Osteoblast (primary cell): Measurements from ENCODE around the gene SLX4. TPM values are rescaled to one million over a fixed set of nuclear protein-coding genes. Genes with fewer than 3 reads are reported as not detected.

Experiments used
- DNase-seq: peaks from one replicate; pipeline ENCODE4 v3.0.0; 2011; ENCODE audit warnings: low spot score, mixed read lengths; ENCODE audit not compliant: insufficient read length; ENCODE audit errors: missing footprints
- H2AFZ ChIP-seq: 2 replicates; pipeline ENCODE4 v1.6.0; 2011; ENCODE audit warnings: mild to moderate bottlenecking, low read length
- H3K27ac ChIP-seq: 2 replicates; pipeline ENCODE4 v1.5.1; 2011; ENCODE audit warnings: mild to moderate bottlenecking, low read depth, low read length, moderate library complexity
- H3K27me3 ChIP-seq: 2 replicates; pipeline ENCODE4 v1.6.0; 2012; ENCODE audit warnings: mild to moderate bottlenecking, control low read depth, inconsistent platforms, low read length, moderate library complexity; ENCODE audit not compliant: insufficient read depth
- H3K36me3 ChIP-seq: 2 replicates; pipeline ENCODE4 v1.5.1; 2011; ENCODE audit warnings: mild to moderate bottlenecking, low read length, control low read depth, moderate library complexity; ENCODE audit not compliant: insufficient read depth
- H3K4me1 ChIP-seq: 2 replicates; pipeline ENCODE4 v1.5.1; 2011; ENCODE audit warnings: mild to moderate bottlenecking, low read length, control low read depth, moderate library complexity; ENCODE audit not compliant: insufficient read depth
- H3K4me2 ChIP-seq: 2 replicates; pipeline ENCODE4 v1.6.0; 2011; ENCODE audit warnings: mild to moderate bottlenecking, low read length; ENCODE audit not compliant: insufficient read depth
- H3K4me3 ChIP-seq: fragments of 200-600 bp; sonication (generic); 3 replicates; pipeline ENCODE4 v1.5.1; 2012; ENCODE audit warnings: mild to moderate bottlenecking, low read length, inconsistent platforms; ENCODE audit not compliant: insufficient read depth
- H3K79me2 ChIP-seq: 2 replicates; pipeline ENCODE4 v1.6.0; 2012; ENCODE audit warnings: mild to moderate bottlenecking, low read length, control low read depth, inconsistent platforms; ENCODE audit not compliant: insufficient read depth
- H3K9me3 ChIP-seq: 2 replicates; pipeline ENCODE4 v1.5.1; 2011; ENCODE audit warnings: low read depth, low read length, control low read depth
- H4K20me1 ChIP-seq: 2 replicates; pipeline ENCODE4 v1.6.0; 2012; ENCODE audit warnings: mild to moderate bottlenecking, low read length, control low read depth; ENCODE audit not compliant: insufficient read depth
- total RNA-seq: library from RNA; depleted of rRNA; stranded (reverse); fragments of >200 nt; gene quantifications from 2 replicates; pipeline ENCODE4 v1.2.3, GENCODE V29; 2012
- TF ChIP-seq, protein P1 (sequence below): IDR thresholded peaks from 2 replicates; pipeline ENCODE4 v1.5.1; 2011; ENCODE audit warnings: mild to moderate bottlenecking, low read depth, low read length, moderate library complexity; ENCODE audit errors: extremely low read depth

SLX4 gene
- total RNA-seq, 1 donor, result 4.0 TPM

DNA sequence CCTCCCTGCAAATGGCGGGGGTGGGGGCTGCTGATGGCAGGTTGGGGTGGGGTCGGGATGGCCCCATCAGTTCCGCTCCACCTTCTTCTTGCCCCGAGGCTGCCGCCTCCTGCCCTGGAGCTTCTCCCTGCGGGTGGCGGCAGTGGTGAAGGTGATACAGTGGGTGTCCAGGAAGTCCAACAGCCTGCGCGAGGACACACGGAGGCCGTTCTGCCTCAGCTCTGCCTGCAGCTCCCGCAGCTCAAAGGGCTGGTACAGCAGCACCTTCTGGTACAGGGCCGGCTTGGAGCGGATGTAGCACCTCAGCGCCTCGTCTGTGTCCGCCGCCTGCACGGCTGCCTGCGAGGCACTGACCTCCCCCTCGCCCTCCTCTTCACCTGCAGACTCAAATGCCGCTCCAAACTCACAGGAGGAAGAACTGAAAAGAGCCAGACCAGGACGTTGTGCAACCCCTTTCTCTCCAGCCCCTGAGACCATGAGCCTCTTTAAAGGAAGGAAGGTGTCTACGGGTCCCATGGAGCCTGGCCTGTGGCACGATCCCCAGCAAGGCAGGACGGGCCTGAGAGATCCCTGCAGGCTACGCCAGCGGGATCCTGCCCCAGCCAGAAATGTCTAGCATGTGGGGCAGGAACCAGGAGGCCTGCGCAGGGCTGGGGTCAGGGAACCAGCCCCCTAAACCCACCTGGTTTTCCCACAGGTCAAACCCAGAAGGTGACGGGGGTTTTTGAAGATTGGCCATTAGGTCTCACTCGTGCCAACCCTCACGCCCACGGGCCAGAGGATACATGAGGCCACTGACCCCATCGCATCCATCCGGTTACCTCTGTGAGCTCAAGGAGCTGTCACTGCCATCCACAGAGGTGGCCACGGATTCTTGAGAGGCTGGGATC lies 28.9 kb downstream of the SLX4 start:
- peaks cover 8% of the 10 kb centered on the region for H3K36me3 ChIP-seq
- TF ChIP-seq, protein P1, sequence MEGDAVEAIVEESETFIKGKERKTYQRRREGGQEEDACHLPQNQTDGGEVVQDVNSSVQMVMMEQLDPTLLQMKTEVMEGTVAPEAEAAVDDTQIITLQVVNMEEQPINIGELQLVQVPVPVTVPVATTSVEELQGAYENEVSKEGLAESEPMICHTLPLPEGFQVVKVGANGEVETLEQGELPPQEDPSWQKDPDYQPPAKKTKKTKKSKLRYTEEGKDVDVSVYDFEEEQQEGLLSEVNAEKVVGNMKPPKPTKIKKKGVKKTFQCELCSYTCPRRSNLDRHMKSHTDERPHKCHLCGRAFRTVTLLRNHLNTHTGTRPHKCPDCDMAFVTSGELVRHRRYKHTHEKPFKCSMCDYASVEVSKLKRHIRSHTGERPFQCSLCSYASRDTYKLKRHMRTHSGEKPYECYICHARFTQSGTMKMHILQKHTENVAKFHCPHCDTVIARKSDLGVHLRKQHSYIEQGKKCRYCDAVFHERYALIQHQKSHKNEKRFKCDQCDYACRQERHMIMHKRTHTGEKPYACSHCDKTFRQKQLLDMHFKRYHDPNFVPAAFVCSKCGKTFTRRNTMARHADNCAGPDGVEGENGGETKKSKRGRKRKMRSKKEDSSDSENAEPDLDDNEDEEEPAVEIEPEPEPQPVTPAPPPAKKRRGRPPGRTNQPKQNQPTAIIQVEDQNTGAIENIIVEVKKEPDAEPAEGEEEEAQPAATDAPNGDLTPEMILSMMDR, result no peak
- no peak overlapping the region for H3K4me2 ChIP-seq
- no peak overlapping the region for H3K27ac ChIP-seq
- H3K27me3 ChIP-seq, result no peaks in the 10 kb centered on the region
- no peaks in the 10 kb centered on the region for H4K20me1 ChIP-seq
- H3K4me3 ChIP-seq, result no peak overlapping the region
- DNase-seq, result peak; percentile 69
- H3K79me2 ChIP-seq, result no peaks in the 10 kb centered on the region
- no peak overlapping the region for H2AFZ ChIP-seq
- H3K9me3 ChIP-seq, result no peaks in the 10 kb centered on the region
- no peaks in the 10 kb centered on the region for H3K4me1 ChIP-seq

DNA sequence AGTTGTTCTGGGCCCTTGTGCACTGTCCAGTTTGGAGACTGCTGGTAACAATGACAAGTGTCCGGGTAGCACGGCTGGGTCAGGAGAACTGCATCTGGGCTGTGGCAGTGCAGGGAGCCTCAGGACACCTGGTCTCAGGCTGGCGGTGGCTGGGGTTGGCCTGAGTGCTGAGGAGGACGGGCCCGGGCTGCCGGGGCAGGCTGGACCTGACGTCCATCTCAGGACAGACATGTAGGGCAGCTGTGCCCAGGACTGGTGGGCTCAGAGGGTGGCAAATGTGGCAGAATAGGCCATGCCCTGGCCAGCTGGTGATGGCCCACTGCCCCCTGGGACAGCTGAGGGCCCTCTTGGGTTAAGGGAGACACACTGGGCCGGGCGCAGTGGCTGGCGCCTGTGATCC lies 30.0 kb downstream of the SLX4 start:
- Histone ChIP-seq H3K27ac (no peak overlapping the region), H3K4me3 (no peak overlapping the region), H4K20me1 (no peaks in the 10 kb centered on the region), H3K9me3 (no peaks in the 10 kb centered on the region), H3K79me2 (no peaks in the 10 kb centered on the region), H3K36me3 (peaks cover 8% of the 10 kb centered on the region), H3K4me1 (no peaks in the 10 kb centered on the region), H2AFZ (no peak overlapping the region), H3K4me2 (no peak overlapping the region), H3K27me3 (no peaks in the 10 kb centered on the region)
- DNase-seq, result no peak
- TF ChIP-seq, protein P1, result no peak

DNA sequence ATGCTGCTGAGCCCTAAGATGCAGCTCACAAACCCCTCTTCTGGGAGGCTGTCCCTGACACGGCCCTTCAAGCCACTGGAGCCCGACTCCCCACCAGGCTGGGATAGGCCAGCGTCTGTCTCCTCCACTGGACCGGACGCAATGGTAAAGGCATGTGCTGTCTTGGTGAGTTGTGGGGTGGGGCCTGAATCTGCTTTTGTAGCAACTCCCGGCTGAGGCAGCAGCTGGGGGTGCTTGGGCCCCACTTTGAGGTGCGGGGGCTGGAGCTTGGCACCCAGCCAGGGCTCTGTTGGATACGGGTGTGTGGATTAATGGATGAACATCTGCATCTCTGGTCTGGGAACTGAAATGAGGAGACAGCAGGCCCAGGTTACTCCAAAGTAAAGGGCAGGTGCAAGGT lies 30.7 kb downstream of the SLX4 start:
- TF ChIP-seq, protein P1, result no peak
- no peak overlapping the region for H3K4me3 ChIP-seq
- H3K79me2 ChIP-seq, result no peaks in the 10 kb centered on the region
- H3K36me3 ChIP-seq, result peaks cover 8% of the 10 kb centered on the region
- H3K27me3 ChIP-seq, result no peaks in the 10 kb centered on the region
- no peak overlapping the region for H3K4me2 ChIP-seq
- no peak overlapping the region for H2AFZ ChIP-seq
- H3K9me3 ChIP-seq, result no peaks in the 10 kb centered on the region
- no peak overlapping the region for H3K27ac ChIP-seq
- no peak for DNase-seq
- H4K20me1 ChIP-seq, result no peaks in the 10 kb centered on the region
- H3K4me1 ChIP-seq, result no peaks in the 10 kb centered on the region

DNA sequence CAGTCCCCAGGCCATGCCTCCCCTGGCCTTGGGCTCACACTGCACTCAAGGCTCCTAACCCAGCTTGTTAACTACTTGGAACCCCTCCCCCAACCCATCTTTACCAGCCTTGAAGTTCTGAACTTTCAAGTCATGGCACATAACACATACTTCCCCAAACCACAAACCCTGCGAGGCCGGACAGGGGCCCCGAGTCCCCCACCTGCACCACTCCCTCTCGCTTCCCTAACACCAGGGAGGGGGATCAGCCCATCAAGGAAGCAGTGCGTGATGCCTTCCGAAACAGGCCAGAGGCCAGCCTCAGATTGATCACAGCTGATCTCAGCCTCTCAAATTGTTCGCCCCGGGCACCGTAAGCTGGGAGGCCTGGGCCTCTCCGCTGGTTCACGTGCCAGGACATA lies 31.2 kb downstream of the SLX4 start:
- Histone ChIP-seq H3K79me2 (no peaks in the 10 kb centered on the region), H3K9me3 (no peaks in the 10 kb centered on the region), H4K20me1 (no peaks in the 10 kb centered on the region), H3K36me3 (peaks cover 8% of the 10 kb centered on the region), H3K4me1 (no peaks in the 10 kb centered on the region), H3K4me2 (no peak overlapping the region), H3K27ac (no peak overlapping the region), H3K4me3 (no peak overlapping the region), H3K27me3 (no peaks in the 10 kb centered on the region), H2AFZ (no peak overlapping the region)
- TF ChIP-seq, protein P1, result no peak
- DNase-seq, result peak; percentile 65
